H1 (cell line): ENCODE results near the gene NADK. TPM values are rescaled to one million over a fixed set of nuclear protein-coding genes. Genes with fewer than 3 reads are reported as not detected.

ENCODE experiments used
- ASH2L ChIP-seq: fragments of 200-600, 300-600 bp; sonication (generic); IDR thresholded peaks from one replicate; pipeline ENCODE4 v1.7.1; 2017; ENCODE audit warnings: low read length
- CTBP2 ChIP-seq: IDR thresholded peaks from 2 replicates; pipeline ENCODE4 v1.7.0; 2011; ENCODE audit warnings: borderline replicate concordance, mild to moderate bottlenecking, moderate library complexity, mixed read lengths, low read length; ENCODE audit not compliant: insufficient read depth, insufficient read length
- POU5F1 ChIP-seq: IDR thresholded peaks from 2 replicates; pipeline ENCODE4 v1.6.1; 2011; ENCODE audit warnings: low read depth, mild to moderate bottlenecking, low read length, moderate library complexity
- RAD21 ChIP-seq, 2 experiments: IDR thresholded peaks in 1 of 2; conservative IDR thresholded peaks in 1 of 2; 2 replicates each; pipeline ENCODE4 v1.6.1; 2011; ENCODE audit warnings: low read depth in 2 of 2, low read length in 2 of 2, improper control_type of control experiment in 1 of 2, inconsistent platforms in 1 of 2, mild to moderate bottlenecking in 1 of 2, moderate library complexity in 1 of 2
- YY1 ChIP-seq: IDR thresholded peaks from 2 replicates; pipeline ENCODE4 v1.6.1; 2011; ENCODE audit warnings: low read depth, mild to moderate bottlenecking, low read length
- polyA plus RNA-seq, 7 experiments: library from polyadenylated mRNA; depleted of rRNA in 3 of 7; stranded (reverse) in 5 of 7; unstranded in 2 of 7; fragments of >200 nt in 5 of 7; fragments of 200-250 nt in 2 of 7; gene quantifications; 1 replicate in 5 of 7; 2 replicates in 1 of 7; 4 replicates in 1 of 7; pipeline versions ENCODE4 v1.2.1 to v1.2.3, GENCODE V29; 2011 to 2013; ENCODE audit warnings: missing spikeins in 2 of 7, mixed read lengths in 2 of 7
- total RNA-seq: library from RNA; stranded (reverse); fragmentation: NEBNext Ultra II Directional; extraction: Animal tissue kit (Norgen Biotek cat#: 25700); gene quantifications from 2 replicates; pipeline ENCODE4 v1.2.1, GENCODE V29; 2021
- TF ChIP-seq, protein P1 (sequence below): fragments of 300-600 bp; sonication (generic); IDR thresholded peaks from 2 replicates; pipeline ENCODE4 v1.7.1; 2012; ENCODE audit warnings: low read length, moderate library complexity, mild to moderate bottlenecking, inconsistent platforms; ENCODE audit not compliant: insufficient replicate concordance
- TF ChIP-seq, protein P2 (sequence below): IDR thresholded peaks from 2 replicates; pipeline ENCODE4 v1.6.1; 2012; ENCODE audit warnings: inconsistent platforms

The NADK gene
- total and polyA plus RNA-seq, 2 of the 8 experiments (the other 6 are each of a cell fraction or from before 2014, with no cell fraction given) = 78.0 to 89.7 TPM

DNA sequence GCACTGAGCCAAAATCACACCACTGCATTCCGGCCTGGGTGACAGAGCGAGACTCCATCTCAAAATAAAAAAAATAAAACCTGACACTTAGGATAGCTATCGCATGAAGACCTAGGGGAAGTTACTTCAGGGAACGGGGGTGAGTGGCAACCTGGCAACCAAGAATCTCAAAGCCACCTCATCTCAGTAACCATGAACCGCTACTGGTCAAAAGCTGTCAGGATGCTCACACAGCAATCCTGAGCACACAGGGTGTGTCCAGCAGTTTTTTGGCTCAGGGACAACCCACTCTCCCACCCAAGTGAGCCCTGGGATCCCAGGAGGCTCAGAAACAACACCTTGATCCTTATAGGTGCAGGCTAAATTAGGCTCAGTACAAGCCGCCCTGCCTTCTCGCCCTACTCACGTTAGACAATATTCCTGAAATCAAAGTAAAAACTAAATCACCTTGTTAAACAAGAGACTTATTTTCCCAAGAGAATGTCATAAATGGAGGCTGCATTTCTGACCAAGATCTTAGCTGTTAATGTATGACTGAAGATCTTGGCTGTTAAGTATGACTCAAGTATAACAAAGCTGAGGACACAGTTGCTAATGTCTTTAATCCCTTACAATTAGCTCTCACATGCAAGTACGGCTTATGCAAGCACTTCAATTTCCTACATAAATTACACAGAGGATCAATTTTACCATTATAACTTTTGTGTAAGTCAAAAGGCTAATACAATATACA lies 48.3 kb upstream of the NADK start (continued):
- TF ChIP-seq, protein P1, sequence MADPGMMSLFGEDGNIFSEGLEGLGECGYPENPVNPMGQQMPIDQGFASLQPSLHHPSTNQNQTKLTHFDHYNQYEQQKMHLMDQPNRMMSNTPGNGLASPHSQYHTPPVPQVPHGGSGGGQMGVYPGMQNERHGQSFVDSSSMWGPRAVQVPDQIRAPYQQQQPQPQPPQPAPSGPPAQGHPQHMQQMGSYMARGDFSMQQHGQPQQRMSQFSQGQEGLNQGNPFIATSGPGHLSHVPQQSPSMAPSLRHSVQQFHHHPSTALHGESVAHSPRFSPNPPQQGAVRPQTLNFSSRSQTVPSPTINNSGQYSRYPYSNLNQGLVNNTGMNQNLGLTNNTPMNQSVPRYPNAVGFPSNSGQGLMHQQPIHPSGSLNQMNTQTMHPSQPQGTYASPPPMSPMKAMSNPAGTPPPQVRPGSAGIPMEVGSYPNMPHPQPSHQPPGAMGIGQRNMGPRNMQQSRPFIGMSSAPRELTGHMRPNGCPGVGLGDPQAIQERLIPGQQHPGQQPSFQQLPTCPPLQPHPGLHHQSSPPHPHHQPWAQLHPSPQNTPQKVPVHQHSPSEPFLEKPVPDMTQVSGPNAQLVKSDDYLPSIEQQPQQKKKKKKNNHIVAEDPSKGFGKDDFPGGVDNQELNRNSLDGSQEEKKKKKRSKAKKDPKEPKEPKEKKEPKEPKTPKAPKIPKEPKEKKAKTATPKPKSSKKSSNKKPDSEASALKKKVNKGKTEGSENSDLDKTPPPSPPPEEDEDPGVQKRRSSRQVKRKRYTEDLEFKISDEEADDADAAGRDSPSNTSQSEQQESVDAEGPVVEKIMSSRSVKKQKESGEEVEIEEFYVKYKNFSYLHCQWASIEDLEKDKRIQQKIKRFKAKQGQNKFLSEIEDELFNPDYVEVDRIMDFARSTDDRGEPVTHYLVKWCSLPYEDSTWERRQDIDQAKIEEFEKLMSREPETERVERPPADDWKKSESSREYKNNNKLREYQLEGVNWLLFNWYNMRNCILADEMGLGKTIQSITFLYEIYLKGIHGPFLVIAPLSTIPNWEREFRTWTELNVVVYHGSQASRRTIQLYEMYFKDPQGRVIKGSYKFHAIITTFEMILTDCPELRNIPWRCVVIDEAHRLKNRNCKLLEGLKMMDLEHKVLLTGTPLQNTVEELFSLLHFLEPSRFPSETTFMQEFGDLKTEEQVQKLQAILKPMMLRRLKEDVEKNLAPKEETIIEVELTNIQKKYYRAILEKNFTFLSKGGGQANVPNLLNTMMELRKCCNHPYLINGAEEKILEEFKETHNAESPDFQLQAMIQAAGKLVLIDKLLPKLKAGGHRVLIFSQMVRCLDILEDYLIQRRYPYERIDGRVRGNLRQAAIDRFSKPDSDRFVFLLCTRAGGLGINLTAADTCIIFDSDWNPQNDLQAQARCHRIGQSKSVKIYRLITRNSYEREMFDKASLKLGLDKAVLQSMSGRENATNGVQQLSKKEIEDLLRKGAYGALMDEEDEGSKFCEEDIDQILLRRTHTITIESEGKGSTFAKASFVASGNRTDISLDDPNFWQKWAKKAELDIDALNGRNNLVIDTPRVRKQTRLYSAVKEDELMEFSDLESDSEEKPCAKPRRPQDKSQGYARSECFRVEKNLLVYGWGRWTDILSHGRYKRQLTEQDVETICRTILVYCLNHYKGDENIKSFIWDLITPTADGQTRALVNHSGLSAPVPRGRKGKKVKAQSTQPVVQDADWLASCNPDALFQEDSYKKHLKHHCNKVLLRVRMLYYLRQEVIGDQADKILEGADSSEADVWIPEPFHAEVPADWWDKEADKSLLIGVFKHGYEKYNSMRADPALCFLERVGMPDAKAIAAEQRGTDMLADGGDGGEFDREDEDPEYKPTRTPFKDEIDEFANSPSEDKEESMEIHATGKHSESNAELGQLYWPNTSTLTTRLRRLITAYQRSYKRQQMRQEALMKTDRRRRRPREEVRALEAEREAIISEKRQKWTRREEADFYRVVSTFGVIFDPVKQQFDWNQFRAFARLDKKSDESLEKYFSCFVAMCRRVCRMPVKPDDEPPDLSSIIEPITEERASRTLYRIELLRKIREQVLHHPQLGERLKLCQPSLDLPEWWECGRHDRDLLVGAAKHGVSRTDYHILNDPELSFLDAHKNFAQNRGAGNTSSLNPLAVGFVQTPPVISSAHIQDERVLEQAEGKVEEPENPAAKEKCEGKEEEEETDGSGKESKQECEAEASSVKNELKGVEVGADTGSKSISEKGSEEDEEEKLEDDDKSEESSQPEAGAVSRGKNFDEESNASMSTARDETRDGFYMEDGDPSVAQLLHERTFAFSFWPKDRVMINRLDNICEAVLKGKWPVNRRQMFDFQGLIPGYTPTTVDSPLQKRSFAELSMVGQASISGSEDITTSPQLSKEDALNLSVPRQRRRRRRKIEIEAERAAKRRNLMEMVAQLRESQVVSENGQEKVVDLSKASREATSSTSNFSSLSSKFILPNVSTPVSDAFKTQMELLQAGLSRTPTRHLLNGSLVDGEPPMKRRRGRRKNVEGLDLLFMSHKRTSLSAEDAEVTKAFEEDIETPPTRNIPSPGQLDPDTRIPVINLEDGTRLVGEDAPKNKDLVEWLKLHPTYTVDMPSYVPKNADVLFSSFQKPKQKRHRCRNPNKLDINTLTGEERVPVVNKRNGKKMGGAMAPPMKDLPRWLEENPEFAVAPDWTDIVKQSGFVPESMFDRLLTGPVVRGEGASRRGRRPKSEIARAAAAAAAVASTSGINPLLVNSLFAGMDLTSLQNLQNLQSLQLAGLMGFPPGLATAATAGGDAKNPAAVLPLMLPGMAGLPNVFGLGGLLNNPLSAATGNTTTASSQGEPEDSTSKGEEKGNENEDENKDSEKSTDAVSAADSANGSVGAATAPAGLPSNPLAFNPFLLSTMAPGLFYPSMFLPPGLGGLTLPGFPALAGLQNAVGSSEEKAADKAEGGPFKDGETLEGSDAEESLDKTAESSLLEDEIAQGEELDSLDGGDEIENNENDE = no peak
- no peak for TF ChIP-seq RAD21 (IDR thresholded peaks at IDR 0.05 in 1 of 2, conservative IDR thresholded peaks at IDR 0.05 in 1 of 2; ENCODE audit: low read depth in 2 of 2, low read length in 2 of 2)
- TF ChIP-seq YY1 = no peak
- TF ChIP-seq, protein P2, sequence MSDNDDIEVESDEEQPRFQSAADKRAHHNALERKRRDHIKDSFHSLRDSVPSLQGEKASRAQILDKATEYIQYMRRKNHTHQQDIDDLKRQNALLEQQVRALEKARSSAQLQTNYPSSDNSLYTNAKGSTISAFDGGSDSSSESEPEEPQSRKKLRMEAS = no peak
- TF ChIP-seq ASH2L = no peak
- TF ChIP-seq POU5F1 = no peak
- TF ChIP-seq CTBP2 = no peak
